NCI-H526 treated with DMSO at 0.1 percent for 48 hours (cell line): ENCODE results near the gene DHRS13.
"Not testable (repeated sequence)": the region's sequence is repeated elsewhere in the genome, so short reads cannot be mapped to it uniquely, and the experiment has no call there.

Source experiments
- DNase-seq: peaks from one replicate; lab custom pipeline; 2025; lab: John Stamatoyannopoulos, UW

DHRS13 gene

GRCh38 chr17:28882154-28882895 is 20.6 kb downstream of the DHRS13 start:
- DNase-seq: no peak

- no peak for DNase-seq
Measured at GRCh38 chr17:28881533-28882056, 21.3 kb downstream of the DHRS13 start.

- no peak for DNase-seq
Measured at GRCh38 chr17:28880572-28880945, 22.3 kb downstream of the DHRS13 start.

- no peak for DNase-seq
Measured at GRCh38 chr17:28879886-28880571, 22.9 kb downstream of the DHRS13 start.

GRCh38 chr17:28878981-28879380 is 23.9 kb downstream of the DHRS13 start:
- DNase-seq: peak; percentile 17

- no peak for DNase-seq
Measured at GRCh38 chr17:28878158-28878910, 24.5 kb downstream of the DHRS13 start.

- not testable (repeated sequence) for DNase-seq
Measured at GRCh38 chr17:28877150-28877711, 25.6 kb downstream of the DHRS13 start.

- DNase-seq: no peak
Measured at GRCh38 chr17:28875848-28876550, 26.9 kb downstream of the DHRS13 start.

GRCh38 chr17:28874750-28875149 is 28.1 kb downstream of the DHRS13 start:
- DNase-seq: no peak

- DNase-seq: no peak
Measured at GRCh38 chr17:28873839-28874238, 29.0 kb downstream of the DHRS13 start.

- no peak for DNase-seq
Measured at GRCh38 chr17:28871056-28871579, 31.8 kb downstream of the DHRS13 start.

- DNase-seq: no peak
Measured at GRCh38 chr17:28867276-28867675, 35.6 kb downstream of the DHRS13 start.

GRCh38 chr17:28865946-28866752 is 36.7 kb downstream of the DHRS13 start:
- DNase-seq: no peak

- no peak for DNase-seq
Measured at GRCh38 chr17:28864991-28865849, 37.7 kb downstream of the DHRS13 start.

GRCh38 chr17:28863953-28864352 is 38.9 kb downstream of the DHRS13 start:
- no peak for DNase-seq

GRCh38 chr17:28862561-28862960 is 40.3 kb downstream of the DHRS13 start:
- DNase-seq: no peak

GRCh38 chr17:28861393-28862203 is 41.3 kb downstream of the DHRS13 start:
- no peak for DNase-seq

GRCh38 chr17:28860363-28860808 is 42.5 kb downstream of the DHRS13 start:
- DNase-seq: no peak
